ENCODE measurements around the gene FOXJ2. TPM values are rescaled to one million over a fixed set of nuclear protein-coding genes. Genes with fewer than 3 reads are reported as not detected.
"Not testable (repeated sequence)": the region's sequence is repeated elsewhere in the genome, so short reads cannot be mapped to it uniquely, and the experiment has no call there.

FOXJ2 gene
- 10 to 100 TPM; 19.8 to 25.7 (median 20.9) TPM for polyA plus RNA-seq (ENCODE audit: insufficient read length in 4 of 4)

DNA sequence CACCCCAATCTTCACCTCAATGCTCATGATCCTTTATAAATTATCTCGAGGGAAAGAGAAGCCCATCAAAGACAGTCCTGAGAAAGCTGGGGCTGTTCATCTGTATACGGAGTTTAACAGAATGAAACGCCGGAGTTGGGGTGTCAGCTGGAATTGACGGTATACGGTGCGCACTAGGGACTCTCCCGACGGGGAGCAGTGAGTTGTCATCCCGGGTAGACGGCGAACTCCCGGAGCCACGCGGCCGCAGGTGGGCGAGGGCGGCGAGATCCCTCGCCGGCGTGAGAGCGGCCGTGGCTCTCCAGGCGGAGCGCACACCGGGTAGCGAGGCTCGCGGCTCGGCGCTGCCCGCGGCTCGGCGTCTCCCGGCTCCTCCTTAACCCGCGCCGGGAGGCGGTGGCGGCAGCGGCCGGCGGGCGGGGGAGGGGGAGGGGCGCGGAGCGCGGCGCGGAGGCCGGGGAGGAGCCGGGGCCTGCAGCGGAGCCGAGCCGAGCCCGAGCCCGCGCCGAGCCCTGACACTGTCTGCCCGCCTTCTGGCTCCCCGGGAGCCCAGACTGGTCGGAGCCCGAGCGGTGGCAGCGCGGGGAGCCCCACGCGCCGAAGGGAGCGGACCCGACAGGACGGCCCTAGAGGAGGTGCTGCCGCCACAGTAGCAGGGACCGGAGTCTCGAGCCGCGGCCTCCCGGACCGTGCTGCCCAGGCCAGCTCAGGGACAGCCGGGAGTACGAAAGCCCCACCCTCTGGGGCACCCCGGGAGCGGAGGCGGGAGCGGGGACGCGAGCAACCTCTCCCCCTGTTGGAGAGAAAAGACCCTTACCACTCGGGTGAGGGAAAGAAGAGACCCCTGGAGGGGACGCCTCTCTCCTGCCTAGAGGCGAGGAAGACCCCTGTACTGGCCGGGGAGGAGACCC is at the start of gene FOXJ2:
TSS of gene FOXJ2 (plus strand) at position 475 of the 911 bp plus-strand sequence. CDS start 7,117 bp downstream, outside the sequence.
- peak in 2 of 4 donors; percentile 59 to 71 for DNase-seq (ENCODE audit: low read depth in 4 of 4, low spot score in 2 of 4)

DNA sequence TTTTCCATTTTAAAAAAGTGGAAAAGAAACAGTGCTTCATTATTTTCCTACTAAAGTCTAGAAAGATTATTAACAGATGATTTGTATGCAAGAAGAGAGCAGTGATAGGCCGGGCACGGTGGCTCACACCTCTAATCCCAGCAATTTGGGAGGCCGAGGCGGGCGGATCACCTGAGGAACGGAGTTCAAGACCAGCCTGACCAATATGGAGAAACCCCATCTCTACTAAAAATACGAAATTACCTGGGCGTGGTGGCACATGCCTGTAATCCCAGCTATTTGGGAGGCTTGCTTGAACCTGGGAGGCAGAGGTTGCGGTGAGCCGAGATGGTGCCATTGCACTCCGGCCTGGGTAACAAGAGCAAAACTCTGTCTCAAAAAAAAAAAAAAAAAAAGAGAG is 49.5 kb upstream of the FOXJ2 start:
- not testable (repeated sequence) for DNase-seq (ENCODE audit: low read depth in 4 of 4, low spot score in 2 of 4)

DNA sequence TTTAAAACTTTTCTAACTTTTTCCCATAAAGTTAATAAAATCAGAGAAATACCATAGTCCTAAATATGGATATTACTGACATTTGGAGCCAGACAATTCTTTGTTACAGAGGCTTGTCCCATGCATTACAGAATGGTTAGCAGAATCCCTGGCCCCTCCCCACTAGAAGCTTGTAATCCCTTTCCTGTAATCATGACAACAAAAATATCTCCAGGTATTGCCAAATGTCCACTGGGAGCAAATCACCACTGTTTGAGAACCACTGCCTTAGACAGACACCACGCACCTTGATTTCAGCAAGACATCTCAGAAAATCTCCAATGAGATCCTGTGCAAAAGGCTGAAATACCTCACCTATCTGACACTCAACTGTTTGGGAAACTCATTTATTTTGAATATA is 49.1 kb upstream of the FOXJ2 start:
- DNase-seq (ENCODE audit: low read depth in 4 of 4, low spot score in 2 of 4), result not testable (repeated sequence)

DNA sequence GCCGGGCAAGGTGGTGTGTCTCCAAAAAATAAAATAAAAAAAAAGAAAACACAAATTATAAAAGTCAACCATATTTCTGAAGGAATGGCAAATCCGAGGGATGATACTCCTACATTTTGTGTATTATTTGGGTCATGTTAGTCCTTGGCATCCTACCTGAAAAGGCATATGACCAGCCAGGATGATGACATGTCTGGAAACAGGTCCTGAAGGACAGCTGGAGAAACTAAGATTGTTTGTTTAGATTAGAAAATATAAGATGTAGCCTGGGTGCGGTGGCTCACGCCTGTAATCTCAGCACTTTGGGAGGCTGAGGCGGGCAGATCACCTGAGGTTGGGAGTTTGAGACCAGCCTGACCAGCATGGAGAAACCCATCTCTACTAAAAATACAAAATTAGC is 47.6 kb upstream of the FOXJ2 start:
- no peak for DNase-seq (ENCODE audit: low read depth in 4 of 4, low spot score in 2 of 4)

DNA sequence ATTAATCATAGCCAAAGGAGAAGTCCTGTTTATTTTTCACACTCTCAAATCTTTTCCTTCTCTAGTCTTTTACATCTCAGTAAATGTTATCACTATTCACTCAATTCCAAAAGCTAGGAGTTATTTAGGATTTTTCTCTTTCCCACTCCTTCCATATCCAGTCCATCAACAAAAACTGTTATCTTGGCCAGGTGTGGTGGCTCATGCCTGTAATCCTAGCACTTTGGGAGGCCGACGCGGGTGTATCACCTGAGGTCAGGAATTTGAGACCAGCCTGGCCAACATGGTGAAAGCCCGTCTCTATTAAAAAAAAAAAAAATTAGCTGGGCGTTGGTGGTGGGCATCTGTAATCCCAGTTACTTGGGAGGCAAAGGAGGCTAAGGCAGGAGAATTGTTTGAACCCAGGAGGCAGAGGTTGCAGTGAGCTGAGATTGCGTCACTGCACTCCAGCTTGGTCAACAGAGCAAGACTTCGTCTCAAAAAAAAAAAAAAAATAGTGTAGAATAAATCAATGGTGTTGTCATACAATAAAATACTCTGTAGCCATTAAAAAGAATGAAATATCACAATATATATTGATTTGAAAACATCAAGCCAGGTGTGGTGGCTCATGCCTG is 46.6 kb upstream of the FOXJ2 start:
- no peak for DNase-seq (ENCODE audit: low read depth in 4 of 4, low spot score in 2 of 4)

DNA sequence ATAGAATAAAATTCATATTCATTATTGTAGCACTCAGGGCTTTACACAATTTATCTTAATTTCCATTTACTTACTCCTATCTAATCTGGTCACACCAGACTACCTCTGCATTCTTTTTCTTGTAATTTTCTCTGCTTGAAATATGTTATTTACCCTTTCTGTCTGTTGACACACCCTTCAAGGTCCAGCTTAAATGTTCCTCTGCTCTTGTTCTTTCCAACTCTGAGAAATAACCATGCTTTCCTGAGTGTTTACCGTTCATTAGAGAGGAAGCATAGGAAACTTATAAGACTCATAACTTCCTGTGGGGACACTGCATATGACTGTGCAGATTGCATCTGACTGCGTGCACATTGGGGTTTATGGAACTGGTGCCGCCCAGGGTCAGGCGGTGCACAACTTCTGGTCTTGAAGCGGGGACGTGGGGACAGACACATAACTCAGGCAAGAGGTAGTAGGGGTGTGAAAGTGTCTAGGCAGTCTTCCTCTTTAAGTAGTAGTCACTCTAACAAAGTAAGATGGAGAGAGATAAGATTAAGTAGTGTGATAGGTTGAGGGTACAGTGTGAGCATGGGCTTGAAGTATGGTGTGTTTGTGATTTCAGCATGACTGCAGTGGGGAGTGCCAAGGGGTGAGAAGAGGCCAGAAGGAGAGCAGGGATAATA is 42.6 kb upstream of the FOXJ2 start:
- no peak for DNase-seq (ENCODE audit: low read depth in 4 of 4, low spot score in 2 of 4)

DNA sequence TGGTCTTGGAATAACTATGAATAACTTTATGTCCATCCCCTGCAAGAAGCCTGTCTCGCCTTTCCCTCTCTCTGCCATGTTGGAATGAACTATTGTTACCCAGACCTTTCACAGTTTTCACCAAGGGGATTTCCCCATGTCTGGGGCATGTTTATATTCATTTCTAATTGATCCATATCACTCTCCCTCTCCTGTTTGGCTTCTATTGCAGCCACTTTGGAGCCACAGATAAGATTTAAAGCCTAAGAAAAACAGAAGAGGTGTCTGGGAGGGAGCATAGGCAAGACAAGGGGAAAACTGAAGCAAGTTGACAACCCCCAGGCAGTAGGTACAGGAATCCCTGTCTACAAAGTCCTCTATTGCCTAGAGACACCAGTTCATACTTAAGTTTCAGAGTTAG is 41.0 kb upstream of the FOXJ2 start:
- no peak for DNase-seq (ENCODE audit: low read depth in 4 of 4, low spot score in 2 of 4)

DNA sequence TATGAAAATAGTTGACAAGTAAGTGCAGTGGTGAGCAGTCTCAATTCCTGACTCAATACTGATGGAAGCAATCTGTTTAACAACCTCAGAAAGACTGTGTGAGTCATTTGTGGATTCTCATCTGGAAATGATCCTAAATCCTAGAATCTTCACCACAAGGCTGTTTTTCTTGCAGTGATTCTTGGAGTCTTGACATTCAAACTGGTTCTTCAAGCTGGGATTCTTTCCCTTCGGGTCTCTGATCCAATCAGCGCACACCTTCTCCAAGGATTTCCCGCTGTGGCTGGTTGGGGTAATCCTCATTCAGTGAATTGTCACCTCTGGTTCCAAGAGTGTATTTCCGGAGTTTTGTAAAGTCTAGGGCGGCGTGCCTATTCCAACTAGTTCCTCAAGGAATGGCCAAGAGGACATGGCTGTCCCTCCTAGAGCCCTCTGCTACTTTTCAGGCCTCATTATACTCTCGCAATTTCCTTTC is 37.7 kb upstream of the FOXJ2 start:
- no peak for DNase-seq (ENCODE audit: low read depth in 4 of 4, low spot score in 2 of 4)

DNA sequence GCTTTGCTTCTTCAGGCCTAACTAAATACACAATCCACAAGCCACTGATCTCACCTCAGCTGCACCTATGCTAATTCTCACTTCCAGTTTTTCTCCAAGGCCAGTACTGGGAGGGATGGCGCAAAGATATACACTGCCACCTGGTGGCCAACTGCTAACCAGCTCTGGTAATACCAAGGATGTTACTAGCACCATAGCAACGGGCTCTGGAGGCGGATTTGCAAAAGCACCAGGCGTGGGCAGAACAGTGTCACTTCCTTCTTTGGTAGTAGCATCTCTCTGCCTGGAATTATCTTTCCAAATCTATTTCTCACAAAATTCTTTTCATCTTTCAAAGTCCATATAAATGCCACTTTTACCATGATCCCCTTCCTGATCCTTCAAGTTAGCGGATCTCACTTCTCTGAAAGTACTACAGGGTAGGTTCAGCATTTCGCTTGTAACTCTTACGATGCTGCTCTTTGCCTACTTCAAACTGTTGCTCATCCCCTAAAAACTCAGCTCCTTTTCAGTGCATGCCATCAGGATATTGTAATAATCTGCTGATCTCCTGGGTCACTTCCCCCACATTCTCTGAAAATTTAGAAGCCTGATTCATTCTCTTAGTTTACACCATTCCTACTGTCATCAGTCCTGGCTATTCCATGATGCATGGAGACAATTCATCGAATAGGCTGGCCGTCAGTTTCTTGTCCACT is 37.1 kb upstream of the FOXJ2 start:
- peak in 3 of 4 donors; percentile 30 to 56 (median 40) for DNase-seq (ENCODE audit: low read depth in 4 of 4, low spot score in 2 of 4)

DNA sequence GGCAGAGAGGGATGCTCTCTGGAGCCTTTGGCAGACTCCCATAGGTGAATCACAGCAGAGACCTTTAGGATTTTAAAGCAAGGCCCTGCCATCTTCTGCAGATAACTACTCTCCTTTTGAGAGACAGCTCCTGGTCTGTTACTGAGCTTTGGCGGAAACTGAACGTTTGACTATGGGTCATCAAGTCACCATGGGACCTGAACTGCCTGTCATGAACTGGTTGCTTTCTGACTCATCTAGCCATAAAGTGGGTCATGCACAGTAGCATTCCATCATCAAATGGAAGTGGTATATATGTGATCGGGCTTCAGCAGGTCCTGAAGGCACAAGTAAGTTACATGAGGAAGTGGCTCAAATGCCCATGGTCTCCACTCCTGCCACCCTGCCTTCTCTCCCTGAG is 31.7 kb upstream of the FOXJ2 start:
- not testable (repeated sequence) for DNase-seq (ENCODE audit: low read depth in 4 of 4, low spot score in 2 of 4)

DNA sequence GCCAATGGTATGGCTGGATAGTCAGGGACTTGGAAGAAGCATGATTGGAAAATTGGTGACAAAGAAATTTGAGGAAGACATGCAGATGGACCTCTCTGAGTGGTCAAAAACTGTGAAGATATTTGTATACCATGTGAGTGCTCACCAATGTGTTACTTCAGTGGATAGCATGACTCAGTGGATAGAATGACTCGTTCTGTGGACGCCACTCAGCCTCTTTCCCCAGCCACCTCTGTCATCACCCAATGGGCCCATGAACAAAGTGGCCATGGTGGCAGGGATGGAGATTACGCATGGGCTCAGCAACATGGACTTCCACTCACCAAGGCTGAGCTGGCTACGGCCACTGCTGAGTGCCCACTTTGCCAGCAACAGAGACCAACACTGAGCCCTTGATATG is 31.0 kb upstream of the FOXJ2 start:
- not testable (repeated sequence) for DNase-seq (ENCODE audit: low read depth in 4 of 4, low spot score in 2 of 4)

DNA sequence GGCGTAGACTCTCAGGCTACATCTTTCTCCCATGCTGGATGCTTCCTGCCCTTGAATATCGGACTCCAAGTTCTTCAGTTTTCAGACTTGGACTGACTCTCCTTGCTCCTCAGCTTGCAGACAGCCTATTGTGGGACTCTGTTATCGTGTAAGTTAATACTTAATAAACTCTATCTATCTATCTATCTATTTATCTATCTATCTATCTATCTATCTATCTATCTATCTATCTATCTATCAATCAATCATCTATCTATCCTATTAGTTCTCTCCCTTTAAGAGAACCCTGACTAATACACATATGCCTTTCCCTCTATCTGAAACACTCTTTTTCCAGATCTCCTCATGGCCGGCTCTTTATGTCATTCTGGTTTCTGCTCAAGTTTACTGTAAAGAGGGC is 27.6 kb upstream of the FOXJ2 start:
- not testable (repeated sequence) for DNase-seq (ENCODE audit: low read depth in 4 of 4, low spot score in 2 of 4)

DNA sequence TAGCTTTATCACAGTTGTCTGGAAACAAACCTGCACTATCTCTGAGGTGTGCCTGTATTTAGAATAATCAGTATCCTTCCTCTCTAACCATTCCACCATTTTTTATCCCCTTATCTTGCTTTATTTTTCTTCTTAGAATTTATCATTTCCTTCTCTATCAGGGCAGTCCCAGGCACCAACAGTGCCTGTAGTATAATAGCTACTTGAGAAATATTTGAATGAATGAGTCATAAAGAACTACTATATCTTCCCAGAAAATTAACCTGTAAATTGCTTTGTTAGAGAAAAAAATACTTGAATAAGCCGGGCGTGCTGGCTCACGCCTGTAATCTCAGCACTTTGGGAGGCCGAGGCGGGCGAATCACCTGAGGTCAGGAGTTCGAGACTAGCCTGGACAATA is 21.2 kb upstream of the FOXJ2 start:
- no peak for DNase-seq (ENCODE audit: low read depth in 4 of 4, low spot score in 2 of 4)

DNA sequence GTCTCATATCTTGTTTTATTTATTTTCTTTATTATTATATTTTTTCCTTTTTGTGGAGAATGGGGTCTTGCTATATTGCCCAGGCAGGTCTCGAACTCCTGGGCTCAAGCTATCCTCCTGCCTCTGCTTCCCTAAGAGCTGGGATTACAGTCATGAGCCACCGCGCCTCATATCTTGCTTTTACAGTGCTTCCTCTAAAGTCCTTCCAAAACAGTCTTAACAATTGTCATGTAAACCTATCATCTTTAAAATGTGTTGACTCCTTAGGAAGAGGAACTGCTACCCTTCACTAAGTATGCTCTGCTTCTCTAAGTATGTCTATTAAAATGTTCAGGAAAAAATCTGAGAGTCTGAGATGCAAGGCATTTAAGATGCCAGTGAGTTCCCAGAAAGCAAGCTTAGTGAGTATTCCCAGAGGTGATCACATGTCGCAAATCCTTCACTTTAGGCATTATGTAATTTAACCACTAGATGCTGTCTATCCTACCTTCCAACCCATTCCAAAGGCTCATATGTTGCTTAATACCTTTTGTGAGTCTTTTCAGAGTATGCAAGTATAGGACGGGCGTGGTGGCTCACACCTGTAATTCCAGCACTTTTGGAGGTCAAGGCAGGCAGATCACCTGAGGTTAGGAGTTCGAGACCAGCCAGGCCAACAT is 19.7 kb upstream of the FOXJ2 start:
- DNase-seq (ENCODE audit: low read depth in 4 of 4, low spot score in 2 of 4), result no peak

DNA sequence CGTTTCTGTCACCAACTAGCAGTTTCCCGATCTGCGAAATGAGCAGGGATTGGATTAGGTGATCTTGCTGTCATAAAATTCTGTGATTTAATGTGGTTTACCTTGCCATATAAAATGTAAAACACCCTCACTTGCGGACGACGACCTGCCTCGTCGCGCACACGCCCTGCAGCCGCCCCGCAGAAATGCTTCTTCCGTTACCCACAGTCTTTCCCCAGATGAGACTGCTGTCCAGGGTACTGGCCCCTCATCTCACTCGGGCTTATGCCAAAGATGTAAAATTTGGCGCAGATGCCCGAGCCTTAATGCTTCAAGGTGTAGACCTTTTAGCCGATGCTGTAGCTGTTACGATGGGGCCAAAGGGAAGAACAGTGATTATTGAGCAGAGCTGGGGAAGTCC is 17.7 kb upstream of the FOXJ2 start:
- DNase-seq (ENCODE audit: low read depth in 4 of 4, low spot score in 2 of 4), result no peak

DNA sequence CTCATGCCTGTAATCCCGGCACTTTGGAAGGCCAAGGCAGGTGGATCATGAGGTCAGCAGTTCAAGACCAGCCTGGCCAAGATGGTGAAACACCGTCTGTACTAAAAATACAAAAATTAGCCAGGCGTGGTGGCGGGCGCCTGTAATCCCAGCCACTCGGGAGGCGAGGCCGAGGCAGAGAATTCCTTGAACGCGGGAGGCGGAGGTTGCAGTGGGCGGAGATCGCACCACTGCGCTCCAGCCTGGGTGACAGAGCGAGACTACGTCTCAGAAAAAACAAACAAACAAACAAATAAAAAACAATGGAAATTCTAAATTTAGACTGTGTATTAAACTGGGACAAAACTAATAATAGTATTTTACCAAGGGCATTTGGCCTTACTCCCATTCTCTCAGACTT is 14.3 kb upstream of the FOXJ2 start:
- DNase-seq (ENCODE audit: low read depth in 4 of 4, low spot score in 2 of 4), result not testable (repeated sequence)

DNA sequence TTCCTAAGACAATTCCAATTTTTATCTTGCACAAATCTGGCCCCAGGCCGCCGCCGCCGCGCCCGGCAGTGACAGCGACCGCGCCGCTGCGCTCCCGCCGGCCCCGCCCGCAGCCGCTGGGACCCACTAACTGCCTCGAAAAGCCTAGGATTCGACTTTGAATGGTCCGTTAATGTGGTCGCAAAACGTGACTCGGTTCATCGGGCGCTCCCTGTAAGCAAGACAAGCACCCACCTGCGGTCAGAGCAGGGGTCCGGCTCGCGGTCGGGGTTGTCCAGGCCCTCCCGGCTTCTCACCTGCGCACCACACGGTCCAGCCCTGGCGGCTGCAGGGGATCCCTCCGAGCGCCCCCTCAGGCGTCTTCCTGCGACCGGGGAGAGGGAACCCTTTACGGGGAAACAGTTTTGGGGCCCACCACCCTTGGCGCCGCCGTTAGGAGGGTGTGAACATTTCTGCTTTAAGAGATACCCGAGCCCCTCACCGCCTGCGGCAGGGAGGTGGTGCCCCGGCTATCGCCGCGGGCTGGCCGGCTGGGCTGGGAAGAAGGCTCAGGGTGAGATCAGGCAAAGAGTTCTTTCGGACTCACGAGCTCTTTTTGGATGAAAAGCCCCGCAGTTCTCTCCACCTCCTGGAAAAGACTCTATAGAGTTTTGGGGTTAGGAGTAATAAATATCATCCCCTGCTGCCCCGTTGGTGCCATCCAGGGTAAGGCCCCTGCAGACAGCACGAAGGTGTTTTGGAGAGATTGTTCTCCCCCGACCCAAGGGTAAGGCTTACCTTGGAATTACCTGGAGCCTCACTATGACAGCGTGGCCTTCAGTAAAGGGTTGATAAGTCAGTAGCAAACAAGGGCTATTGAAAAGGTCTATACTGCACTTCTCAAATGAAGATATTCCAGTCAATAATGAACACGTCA is 13.6 kb upstream of the FOXJ2 start:
- DNase-seq (ENCODE audit: low read depth in 4 of 4, low spot score in 2 of 4), result peak in 1 of 4 donors; percentile 36

DNA sequence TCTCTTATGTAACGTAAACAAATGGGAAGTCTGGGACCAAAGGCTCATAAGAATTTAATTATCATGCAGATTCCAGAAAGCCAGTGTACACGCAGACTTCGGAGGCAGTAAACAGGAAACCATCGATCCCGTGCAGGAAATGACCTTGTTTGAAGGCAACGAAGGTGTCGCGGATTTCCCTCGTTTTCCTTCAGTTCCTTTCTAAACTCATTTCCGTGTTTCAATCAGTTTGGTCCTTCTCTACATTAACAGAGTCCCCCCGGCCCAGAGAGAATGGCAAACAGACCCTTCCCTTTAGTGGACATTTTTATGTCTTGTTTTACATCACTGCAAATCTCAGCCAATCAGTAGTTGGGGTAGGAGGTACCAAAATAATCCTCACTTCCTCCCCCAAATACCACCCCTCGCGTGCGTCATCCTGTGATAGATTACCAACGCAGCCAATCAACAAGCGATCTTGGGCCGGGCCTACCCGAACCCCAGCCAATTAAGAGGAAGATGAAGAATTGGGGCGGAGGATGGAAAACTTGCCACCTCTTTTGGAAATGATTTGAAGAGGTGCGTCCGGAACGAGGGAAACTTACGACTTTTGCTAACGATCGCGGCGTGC is 6.1 kb upstream of the FOXJ2 start:
- peak; percentile 99 to 100 (median 100) for DNase-seq (ENCODE audit: low read depth in 4 of 4, low spot score in 2 of 4)

DNA sequence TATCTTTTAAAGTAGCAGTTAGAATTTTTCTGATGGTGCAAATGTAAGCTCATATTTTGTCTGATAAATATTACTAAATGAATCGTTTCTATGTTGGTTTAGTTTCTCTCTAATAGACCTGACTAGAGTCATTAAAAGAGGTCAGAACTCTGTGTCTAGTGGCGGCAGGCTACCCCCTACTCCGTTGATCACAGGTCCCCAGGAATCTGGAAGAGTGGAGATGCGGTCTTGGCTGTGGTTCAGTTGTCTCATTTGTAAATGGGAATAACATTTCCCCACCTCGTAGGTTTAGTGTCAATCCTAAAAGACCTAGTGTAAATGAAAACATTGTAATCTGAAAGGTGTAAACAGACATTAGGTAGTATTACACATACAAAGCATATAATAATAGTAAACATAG is 4.7 kb upstream of the FOXJ2 start:
- no peak for DNase-seq (ENCODE audit: low read depth in 4 of 4, low spot score in 2 of 4)

Measured in left renal cortex interstitium (tissue), 4 donors.